HS-5 (cell line): ENCODE results near the gene PROKR2.
A peak's percentile ranks its signal among the peaks of the same experiment; 100 is the strongest.

ENCODE experiments used
- DNase-seq: peaks from one replicate; pipeline ENCODE4 v3.0.0-alpha.2; 2012; ENCODE audit warnings: low read depth

The PROKR2 gene

DNA sequence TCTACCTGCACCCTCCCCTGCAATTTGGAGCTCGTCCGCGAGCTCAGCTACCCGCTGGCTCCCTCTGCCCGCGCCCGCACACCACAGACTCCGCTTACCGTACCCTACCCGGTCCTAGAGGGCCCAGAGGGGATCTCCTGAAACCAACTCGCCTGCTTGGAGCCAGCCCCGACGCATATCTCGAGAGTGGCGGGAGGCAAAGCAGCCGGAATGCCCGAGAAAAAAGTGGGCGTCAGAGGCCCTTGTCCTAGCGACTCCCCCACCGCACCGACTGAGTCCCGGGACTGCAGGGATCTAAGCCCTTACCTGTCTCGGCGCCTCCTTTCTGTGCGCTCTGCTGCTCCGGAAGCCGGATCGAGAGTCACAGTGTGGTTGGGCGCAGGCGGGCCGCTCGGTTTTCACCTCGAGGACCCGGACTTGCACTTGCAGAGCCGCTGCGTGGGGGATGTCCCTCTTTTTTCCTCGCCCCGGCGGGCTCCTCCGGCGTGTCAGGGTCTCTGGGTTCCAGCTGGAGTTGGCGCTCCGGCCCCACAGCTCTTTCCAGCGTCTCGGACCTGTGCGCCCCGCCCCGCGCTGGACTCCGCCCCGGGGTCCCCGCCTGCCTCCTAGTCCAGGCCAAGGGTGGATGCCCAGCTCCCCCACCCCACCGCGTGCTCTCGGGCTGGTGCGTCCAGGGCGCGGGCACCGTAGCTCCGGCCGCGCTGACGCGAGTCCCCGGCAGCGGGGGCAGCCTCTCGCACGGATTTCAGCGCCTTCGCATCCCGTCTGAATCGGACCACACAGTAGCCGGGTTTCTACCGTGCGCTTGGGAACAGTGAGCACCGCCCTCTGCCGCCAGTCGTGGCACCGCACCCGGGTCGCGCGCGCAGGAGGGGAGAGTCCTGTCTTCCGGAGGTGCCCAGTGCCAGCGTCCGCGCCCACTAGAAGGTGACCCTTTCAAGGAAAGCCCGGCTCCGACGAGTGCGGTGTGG lies at the start of gene PROKR2:
Gene PROKR2, minus strand, starts transcription at position 767 of the 971 bp plus-strand sequence. CDS start 2,585 bp downstream, outside the sequence.
- DNase-seq: no peak

DNA sequence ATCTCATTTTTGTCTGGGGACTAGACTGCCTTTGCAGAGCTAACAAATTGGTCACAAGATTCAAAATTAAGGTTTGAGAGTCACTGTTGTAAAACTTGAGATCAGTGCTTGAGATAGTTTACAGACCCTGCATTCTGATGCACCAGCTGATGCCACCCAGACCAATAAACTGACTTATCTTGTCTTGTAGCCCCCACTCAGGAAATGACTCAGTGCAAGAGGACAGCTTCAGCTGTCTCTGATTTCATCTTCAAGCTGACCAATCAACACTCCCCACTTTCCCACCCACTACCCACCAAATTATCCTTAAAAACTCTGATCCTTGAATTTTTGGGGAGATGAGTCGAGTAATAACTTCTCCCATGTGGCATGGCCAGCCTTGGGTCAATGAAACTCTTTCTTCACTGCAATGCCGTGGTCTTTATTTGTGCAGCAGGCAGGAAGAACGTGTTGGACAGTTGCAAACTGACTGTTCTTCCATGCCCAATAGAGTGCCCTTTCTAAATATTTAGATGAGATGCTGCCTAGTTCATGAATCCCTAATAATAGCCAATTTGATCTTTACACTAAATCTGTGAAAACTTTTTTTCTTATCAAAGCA lies 48.3 kb upstream of the PROKR2 start:
- DNase-seq: peak; percentile 28

DNA sequence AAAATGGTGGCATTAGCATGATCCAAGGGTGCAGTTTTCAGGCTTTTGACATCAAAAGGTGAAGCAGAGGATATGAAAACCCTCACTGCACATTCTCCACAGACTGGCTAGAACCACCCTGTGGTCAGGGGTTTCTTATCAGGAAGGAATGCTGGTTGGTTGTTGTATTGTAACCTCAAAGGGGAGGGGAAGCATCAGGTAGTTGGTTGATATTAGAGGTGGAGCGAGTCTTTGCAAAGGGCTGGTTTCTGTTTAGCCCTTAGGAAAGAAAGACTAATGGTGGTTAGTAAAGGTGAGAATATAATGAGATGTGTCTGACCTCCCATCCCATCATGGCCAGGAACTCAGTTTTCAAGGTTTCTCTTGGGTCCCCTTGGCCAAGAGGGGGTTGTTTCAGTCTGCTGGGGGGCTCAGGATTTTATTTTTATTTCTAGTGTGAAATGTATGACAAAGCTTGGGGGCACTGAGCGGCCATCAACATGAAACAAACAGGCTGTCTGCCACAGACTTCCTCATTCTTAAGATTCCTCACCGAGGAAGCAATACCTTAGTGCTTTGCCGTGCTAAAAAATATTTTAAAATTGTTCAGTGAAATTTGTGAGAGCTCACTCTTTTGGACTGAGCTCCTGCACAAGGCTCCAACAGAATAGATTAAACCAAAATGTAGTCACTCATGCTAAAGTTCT lies 47.5 kb upstream of the PROKR2 start:
- no peak for DNase-seq

- DNase-seq: no peak
Observed at GRCh38 chr20:5362771-5363170, 46.0 kb upstream of the PROKR2 start.

DNA sequence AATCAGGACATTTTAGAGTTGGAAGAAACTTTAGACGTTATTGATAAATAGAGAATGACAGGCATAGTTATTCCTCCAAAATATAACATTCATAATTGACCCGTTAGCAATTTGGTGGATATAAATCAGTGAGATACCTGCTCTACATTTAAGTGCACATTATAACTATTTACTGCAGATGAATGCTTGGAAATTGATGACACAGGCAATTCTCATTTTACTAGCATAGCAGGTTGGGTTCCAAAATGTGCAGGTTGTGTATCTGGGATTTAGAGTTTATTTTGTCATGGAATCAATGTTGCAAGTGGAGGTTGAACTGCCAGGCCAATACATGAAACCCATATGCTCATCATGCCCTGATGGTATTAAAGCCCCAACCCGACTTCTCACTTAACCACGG lies 44.4 kb upstream of the PROKR2 start:
- no peak for DNase-seq

GRCh38 chr20:5357946-5358345 lies 41.2 kb upstream of the PROKR2 start:
- no peak for DNase-seq

DNA sequence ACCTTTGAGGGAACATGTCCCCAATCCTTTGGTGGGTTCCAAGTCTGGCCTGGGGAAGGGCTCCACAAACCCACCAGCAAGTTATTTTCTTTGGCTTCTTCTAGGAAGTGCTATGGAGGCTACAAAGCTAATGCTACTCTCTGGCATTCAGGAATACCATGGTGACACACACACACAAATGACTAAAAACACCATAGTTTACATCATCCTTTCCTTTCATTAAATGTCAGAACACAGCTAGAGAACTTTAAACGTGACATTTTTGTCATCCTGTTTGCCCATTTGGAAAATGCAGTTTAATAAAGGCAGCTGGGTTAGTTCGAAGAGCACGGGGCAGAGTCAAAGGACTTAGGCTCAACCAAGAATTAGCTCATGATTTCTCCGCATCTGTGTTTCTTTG lies 40.2 kb upstream of the PROKR2 start:
- DNase-seq: no peak

- DNase-seq: no peak
Observed at GRCh38 chr20:5354901-5355300, 38.1 kb upstream of the PROKR2 start.

DNA sequence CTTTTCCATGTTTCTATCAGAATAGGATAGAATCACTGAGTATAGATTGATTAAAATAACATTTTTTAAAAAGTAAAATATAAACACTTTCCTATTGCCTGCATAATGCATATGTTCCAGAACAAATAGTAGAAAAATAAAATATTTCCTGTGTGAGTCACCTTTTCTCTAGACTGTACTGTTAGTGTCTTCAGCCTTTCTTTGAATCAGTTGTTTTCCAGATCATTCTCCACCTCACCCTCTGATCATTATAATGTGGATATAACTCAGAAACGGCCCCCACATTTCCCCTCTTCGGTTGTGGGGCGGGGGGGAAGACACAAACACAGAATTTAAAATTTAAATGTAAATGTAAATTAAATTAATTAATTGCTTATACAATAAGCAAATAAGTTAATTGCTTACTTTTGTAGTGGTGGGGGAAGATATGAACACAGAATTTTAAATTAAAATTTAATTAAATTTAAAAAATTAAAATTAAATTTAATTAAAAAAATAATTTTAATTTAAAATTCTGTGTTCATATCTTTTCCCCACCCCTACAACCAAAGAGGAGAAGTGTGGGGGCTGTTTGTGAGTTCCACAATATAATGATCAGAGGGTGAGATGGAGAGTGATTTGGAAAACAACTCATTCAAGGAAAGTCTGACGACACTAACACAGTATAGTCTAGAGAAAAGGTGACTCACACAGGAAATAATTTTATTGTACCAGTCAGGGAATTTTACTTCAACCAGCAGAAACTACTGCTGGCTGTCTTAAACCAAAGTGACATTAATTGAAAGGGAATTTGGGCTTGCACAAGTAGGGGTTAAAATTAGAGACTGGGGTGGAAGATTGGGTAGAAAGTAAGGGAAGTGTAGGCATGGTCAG lies 37.1 kb upstream of the PROKR2 start:
- peak; percentile 43 for DNase-seq

- DNase-seq: no peak
Observed at GRCh38 chr20:5349448-5349847, 32.7 kb upstream of the PROKR2 start.

- no peak for DNase-seq
Observed at GRCh38 chr20:5342021-5342420, 25.3 kb upstream of the PROKR2 start.

DNA sequence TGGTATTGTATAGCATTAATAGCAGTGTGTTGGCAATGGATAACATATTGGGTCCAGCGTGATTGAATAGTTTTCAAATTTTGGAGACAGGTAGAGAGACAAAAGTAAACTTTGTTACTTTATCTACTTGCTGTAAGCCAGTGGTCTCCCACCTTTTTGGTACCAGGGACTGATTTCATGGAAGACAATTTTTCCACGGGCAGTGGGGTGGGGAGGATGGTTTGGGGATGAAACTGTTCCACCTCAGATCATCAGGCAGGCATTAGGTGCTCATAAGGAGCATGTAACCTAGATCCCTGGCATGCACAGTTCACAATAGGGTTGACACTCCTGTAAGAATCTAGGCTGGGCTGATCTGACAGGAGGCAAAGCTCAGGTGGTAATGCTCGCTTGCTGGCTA lies 14.6 kb upstream of the PROKR2 start:
- DNase-seq: no peak

- DNase-seq: no peak
Observed at GRCh38 chr20:5328268-5328667, 11.5 kb upstream of the PROKR2 start.

- DNase-seq: no peak
Observed at GRCh38 chr20:5327356-5327755, 10.6 kb upstream of the PROKR2 start.

- DNase-seq: no peak
Observed at GRCh38 chr20:5315807-5316187, 957 bp downstream of the PROKR2 start.

DNA sequence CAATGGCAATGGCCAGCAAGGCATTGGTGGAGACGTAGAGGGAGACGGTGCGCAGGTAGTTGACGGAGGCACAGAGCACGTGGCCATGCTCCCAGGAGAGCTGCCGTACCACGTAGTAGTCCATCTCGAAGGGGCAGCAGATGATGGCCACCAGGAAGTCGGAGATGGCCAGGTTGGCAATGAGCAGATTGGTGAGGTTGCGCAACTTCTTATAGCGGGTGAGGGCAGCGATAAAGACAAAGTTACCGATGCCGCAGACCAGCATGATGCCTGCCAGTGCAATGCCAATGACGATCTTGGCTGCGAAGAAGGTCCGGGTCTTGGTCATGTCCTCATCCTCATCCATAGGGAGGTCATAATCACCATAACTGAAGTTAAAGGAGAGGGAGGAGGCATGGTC lies 2.8 kb downstream of the PROKR2 start:
- DNase-seq: no peak

DNA sequence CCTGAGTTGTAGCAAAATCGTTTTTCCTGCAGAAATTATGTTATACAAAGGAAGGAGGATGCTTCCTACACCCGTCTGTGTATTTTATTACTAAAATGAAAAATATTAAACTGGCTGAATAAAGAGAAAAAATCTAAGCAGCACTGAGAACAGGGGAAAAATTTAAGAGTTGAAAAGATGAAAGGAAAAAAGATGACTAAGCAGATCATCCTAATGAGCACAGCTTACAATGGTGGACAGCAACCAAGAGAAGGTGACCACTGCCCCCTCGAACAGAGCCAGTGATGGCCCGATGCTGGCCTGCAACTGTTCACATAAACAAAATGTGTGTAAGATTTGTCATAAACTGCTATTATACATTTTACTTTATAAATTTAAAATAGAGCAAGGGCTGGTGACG lies 4.2 kb downstream of the PROKR2 start:
- DNase-seq: no peak

- DNase-seq: no peak
Observed at GRCh38 chr20:5309971-5310370, 6.8 kb downstream of the PROKR2 start.

DNA sequence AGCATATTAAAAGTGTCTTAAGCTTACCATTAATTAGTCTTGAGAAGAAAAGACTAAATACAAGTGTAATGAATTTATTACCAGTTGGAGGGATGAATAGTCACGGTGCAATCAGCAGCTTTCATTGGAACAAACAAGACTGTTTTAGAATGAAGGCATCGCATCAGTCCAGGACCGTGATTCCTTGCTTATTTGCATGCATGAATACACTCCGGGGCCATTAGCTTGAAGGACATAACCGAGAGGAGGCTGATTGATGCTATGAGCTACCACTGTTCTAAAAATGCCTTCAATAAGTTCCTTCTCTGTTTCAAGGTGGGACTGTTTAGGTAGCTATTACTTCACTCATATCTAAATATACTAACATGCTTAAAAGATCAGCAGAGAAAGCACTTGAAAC lies 17.9 kb downstream of the PROKR2 start:
- no peak for DNase-seq

DNA sequence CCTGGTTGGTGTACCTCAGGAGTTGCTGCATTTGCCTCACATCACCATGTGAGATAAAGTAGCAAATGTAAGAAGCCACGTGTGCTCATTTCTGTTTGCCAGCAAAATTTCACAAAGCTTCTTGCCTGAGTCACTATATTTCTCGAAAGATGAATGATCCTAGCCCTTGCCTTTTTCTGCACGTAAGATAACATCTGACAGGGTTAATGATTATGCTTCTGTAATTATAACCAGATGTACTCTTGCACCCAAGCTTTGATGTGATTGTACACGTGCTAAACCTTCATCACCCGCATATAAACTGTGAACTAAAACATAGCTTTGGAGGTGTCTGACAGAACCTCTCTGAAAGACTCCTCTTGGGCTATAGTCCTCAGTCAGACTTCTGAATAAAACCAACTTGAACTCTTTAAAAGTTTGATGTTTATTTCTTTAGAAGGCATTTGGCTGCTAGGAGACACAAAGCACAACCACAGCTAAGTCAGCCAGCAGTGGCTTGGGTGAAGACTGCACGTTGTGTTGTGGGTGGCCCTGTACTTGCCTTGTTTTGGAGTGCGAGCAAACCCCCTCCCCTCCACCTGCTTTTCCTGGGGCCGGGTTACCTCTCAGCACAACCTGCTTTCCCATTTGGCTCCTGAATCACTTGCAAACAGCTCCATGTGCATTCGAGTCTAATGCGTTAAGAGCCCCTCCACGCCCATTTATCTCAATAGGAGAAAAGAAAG lies 19.3 kb downstream of the PROKR2 start:
- no peak for DNase-seq

DNA sequence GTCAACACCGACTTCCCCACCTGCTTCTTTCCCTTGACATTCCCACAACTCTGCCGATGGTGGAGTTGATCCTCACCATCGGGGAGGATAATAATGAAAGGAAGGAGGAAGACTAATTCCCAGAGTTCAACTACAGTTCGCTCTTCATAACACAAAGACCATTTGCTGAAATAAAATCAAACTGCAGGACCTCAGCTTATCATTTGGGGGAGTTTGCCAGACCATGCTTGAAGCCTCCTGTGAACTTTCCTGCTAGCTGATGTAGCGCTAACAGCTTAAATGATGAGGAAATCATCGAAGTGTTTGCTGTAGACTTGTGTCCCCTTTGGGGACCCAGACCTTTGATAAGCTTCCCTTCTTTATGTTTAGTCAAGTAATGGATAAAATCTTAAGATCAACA lies 26.2 kb downstream of the PROKR2 start:
- DNase-seq: no peak
